ENCODE data around the gene PLXDC2.
"Not testable (repeated sequence)": the region's sequence is repeated elsewhere in the genome, so short reads cannot be mapped to it uniquely, and the experiment has no call there.

Gene PLXDC2

DNA sequence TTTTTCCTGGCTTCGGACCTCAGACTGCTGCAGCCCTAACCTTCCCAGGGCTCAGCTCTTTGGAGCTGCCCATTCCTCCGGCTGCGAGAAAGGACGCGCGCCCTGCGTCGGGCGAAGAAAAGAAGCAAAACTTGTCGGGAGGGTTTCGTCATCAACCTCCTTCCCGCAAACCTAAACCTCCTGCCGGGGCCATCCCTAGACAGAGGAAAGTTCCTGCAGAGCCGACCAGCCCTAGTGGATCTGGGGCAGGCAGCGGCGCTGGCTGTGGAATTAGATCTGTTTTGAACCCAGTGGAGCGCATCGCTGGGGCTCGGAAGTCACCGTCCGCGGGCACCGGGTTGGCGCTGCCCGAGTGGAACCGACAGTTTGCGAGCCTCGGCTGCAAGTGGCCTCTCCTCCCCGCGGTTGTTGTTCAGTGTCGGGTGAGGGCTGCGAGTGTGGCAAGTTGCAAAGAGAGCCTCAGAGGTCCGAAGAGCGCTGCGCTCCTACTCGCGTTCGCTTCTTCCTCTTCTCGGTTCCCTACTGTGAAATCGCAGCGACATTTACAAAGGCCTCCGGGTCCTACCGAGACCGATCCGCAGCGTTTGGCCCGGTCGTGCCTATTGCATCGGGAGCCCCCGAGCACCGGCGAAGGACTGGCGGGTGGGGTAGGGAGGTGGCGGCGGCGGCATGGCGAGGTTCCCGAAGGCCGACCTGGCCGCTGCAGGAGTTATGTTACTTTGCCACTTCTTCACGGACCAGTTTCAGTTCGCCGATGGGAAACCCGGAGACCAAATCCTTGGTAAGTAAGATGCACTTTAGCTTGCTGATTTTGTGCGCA is at the start of gene PLXDC2:
TSS of gene PLXDC2 (plus strand) at position 22 of the 820 bp plus-strand sequence.
- peak within 1 kb of the TSS; percentile 31 for H3K27ac ChIP-seq
- peaks cover 30% of the 10 kb centered on the region for H3K27me3 ChIP-seq (replicated peaks)
- in situ Hi-C loops (cut with HindIII; ENCODE audit: low pct_ligation_motif_present, low sequenced_read_pairs), result loop anchor here (25.0 kb wide), 1 partner anchor 96 kb away; no protein-coding TSS in a partner anchor
- TF ChIP-seq, protein P1, sequence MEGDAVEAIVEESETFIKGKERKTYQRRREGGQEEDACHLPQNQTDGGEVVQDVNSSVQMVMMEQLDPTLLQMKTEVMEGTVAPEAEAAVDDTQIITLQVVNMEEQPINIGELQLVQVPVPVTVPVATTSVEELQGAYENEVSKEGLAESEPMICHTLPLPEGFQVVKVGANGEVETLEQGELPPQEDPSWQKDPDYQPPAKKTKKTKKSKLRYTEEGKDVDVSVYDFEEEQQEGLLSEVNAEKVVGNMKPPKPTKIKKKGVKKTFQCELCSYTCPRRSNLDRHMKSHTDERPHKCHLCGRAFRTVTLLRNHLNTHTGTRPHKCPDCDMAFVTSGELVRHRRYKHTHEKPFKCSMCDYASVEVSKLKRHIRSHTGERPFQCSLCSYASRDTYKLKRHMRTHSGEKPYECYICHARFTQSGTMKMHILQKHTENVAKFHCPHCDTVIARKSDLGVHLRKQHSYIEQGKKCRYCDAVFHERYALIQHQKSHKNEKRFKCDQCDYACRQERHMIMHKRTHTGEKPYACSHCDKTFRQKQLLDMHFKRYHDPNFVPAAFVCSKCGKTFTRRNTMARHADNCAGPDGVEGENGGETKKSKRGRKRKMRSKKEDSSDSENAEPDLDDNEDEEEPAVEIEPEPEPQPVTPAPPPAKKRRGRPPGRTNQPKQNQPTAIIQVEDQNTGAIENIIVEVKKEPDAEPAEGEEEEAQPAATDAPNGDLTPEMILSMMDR (IDR thresholded peaks at IDR 0.05; ENCODE audit: low read depth, low read length, missing control alignments), result no peak
- peak; percentile 45 for DNase-seq
- H3K36me3 ChIP-seq (replicated peaks), result no peaks in the 10 kb centered on the region
- peak within 1 kb of the TSS; percentile 76 for H3K4me3 ChIP-seq (ENCODE audit: low read depth, low read length)

DNA sequence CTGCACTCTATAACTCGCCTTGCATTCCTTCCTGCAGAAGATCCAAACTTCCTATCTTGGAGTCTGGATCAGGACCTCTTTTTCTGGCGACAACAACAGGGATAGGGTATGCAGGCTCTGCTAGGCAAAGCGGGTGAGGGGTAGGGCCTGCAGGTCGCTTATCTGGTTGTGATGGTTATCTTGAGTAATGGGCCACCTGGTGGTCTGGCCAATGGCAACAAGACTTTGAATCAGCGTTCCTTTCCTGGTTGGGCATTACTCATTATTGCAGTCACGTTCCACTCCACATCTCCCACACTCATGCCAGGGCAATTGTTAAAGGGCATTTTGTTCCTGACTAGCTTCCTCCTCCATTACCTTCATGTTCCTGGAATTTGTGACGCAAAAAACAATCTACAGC is 48.4 kb upstream of the PLXDC2 start:
- Histone ChIP-seq H3K4me3 (ENCODE audit: low read depth, low read length) (no peak overlapping the region), H3K27ac (no peak overlapping the region), H3K36me3 (replicated peaks) (no peaks in the 10 kb centered on the region), H3K27me3 (replicated peaks) (no peaks in the 10 kb centered on the region)
- TF ChIP-seq, protein P1 (IDR thresholded peaks at IDR 0.05; ENCODE audit: low read depth, low read length, missing control alignments), result peak; percentile 15
- in situ Hi-C loops (cut with HindIII; ENCODE audit: low pct_ligation_motif_present, low sequenced_read_pairs), result no loop called here
- DNase-seq, result no peak

DNA sequence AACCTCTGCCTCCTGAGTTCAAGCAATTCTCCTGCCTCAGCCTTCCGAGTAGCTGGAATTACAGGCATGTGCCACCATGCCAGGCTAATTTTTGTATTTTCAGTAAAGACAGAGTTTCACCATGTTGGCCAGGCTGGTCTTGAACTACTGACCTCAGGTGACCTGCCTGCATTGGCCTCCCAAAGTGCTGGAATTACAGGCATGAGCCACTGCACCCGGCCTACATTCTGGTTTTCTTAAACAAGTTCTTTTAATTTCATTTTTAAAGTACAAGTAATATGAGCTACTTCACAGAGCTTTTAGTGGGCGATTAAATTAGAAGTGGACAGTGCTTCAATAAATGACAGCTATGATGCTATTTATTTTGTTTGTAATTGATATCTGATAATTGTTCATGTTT is 46.4 kb upstream of the PLXDC2 start:
- in situ Hi-C loops (cut with HindIII; ENCODE audit: low pct_ligation_motif_present, low sequenced_read_pairs); H3K36me3 ChIP-seq (replicated peaks); H3K4me3 ChIP-seq (ENCODE audit: low read depth, low read length); H3K27ac ChIP-seq; H3K27me3 ChIP-seq (replicated peaks); DNase-seq: not testable (repeated sequence)

DNA sequence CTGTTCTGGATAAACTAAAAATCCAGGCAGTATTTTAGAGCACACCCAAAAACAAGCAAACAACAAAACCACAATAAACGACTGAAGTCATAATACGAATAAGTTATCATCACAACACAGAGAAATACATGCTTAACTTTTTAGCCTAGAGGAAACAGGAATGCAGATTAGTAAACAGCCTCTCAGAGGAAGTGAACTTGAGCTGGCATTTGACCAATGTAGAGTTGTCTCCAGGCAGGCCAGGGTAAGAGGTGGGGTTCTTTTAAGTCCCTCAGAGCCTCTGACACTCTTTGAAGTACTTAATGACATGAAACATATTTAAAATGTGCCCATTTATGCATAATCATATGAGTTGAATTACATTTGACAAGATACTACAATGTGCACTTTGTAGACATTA is 43.3 kb upstream of the PLXDC2 start:
- DNase-seq, result no peak
- Histone ChIP-seq H3K36me3 (replicated peaks) (no peaks in the 10 kb centered on the region), H3K27me3 (replicated peaks) (no peaks in the 10 kb centered on the region), H3K4me3 (ENCODE audit: low read depth, low read length) (no peak overlapping the region), H3K27ac (no peak overlapping the region)
- TF ChIP-seq, protein P1 (IDR thresholded peaks at IDR 0.05; ENCODE audit: low read depth, low read length, missing control alignments), result no peak
- in situ Hi-C loops (cut with HindIII; ENCODE audit: low pct_ligation_motif_present, low sequenced_read_pairs), result no loop called here

DNA sequence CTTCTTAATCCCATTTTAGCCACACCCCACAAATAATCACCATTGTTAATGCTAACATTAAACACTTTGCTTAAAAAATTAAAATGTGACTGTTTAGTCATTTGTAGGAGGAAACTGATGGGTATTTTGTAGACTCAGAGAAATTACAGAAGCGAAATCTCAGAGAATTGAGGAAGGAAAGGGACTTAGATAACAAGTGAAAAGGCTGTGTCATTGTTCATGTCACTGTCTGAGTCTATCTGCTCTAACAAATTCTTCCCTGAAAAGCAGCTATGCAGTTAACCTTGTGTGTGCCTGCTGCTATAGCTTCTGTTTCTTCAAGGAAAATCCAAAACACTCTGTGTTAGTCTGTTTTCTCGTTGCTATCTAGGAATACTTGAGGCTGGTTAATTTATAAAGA is 40.9 kb upstream of the PLXDC2 start:
- in situ Hi-C loops (cut with HindIII; ENCODE audit: low pct_ligation_motif_present, low sequenced_read_pairs), result no loop called here
- no peak for DNase-seq
- Histone ChIP-seq H3K4me3 (ENCODE audit: low read depth, low read length) (no peak overlapping the region), H3K27me3 (replicated peaks) (no peaks in the 10 kb centered on the region), H3K36me3 (replicated peaks) (no peaks in the 10 kb centered on the region), H3K27ac (no peak overlapping the region)
- TF ChIP-seq, protein P1 (IDR thresholded peaks at IDR 0.05; ENCODE audit: low read depth, low read length, missing control alignments), result no peak

DNA sequence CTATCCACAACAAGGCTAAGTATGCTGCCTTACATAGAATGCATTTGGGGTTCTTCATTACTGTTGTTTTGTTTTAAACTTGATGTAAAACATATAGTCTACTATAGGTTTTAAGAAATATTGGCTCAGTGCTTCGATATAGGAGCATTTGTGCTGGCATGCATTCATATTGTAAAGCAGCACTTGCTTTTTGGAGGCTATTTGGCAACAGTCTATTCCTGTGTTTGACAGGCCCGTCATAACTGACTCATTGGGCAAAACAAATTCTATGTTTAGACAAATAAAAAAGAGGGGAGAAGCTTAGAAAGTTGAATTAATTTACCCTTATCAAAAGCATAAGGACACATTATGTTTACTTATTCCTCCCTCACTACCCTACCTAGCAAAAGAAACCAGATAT is 38.4 kb upstream of the PLXDC2 start:
- TF ChIP-seq, protein P1 (IDR thresholded peaks at IDR 0.05; ENCODE audit: low read depth, low read length, missing control alignments), result no peak
- Histone ChIP-seq H3K27ac (no peak overlapping the region), H3K36me3 (replicated peaks) (no peaks in the 10 kb centered on the region), H3K4me3 (ENCODE audit: low read depth, low read length) (no peak overlapping the region), H3K27me3 (replicated peaks) (no peaks in the 10 kb centered on the region)
- DNase-seq, result no peak
- in situ Hi-C loops (cut with HindIII; ENCODE audit: low pct_ligation_motif_present, low sequenced_read_pairs), result no loop called here
